PFSK-1 (cell line): ENCODE data around the gene SUSD6.

Experiments used
- FOXP2 ChIP-seq: optimal IDR thresholded peaks from 2 replicates; pipeline ENCODE3; 2011; ENCODE audit warnings: borderline replicate concordance, control low read depth, inconsistent platforms; ENCODE audit not compliant: insufficient read depth; ENCODE audit errors: extremely low read length, extremely low read depth
- POLR2AphosphoS5 ChIP-seq: IDR thresholded peaks from 2 replicates; pipeline ENCODE4 v1.6.1; 2012; ENCODE audit warnings: low read depth, mild to moderate bottlenecking, control low read depth, low read length, moderate library complexity
- SIN3A ChIP-seq: IDR thresholded peaks from 2 replicates; pipeline ENCODE4 v1.6.1; 2012; ENCODE audit warnings: mild to moderate bottlenecking, low read length, moderate library complexity, borderline replicate concordance; ENCODE audit not compliant: insufficient read depth
- TAF1 ChIP-seq: IDR thresholded peaks from 2 replicates; pipeline ENCODE4 v1.6.1; 2012; ENCODE audit warnings: low read length, control low read depth, borderline replicate concordance; ENCODE audit not compliant: insufficient read depth
- TF ChIP-seq, protein P1 (sequence below), 2 experiments: IDR thresholded peaks; 2 replicates each; pipeline versions ENCODE4 v1.6.1 to v1.8.0; 2011 to 2012; ENCODE audit warnings: low read depth in 2 of 2, low read length in 2 of 2, control low read depth in 1 of 2, inconsistent platforms in 1 of 2, mild to moderate bottlenecking in 1 of 2, moderate library complexity in 1 of 2; ENCODE audit not compliant: insufficient read depth in 1 of 2

Gene SUSD6

DNA sequence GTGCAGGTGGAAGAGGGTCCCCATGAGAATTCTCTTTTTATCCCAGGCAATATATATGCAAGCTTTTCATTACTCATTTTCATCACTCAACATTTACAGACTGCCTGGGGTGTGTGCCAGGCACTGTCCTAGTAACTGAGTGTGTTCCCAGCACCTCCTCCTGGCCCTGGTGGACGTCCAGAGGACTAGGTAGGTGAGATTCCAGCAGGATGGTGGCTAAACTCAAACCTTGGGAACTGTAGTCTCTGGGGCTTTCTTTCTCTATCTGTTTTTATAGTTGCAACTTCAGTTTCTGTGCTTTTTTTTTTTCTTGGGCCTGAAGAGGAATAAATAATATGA is 63.8 kb downstream of the SUSD6 start:
- TF ChIP-seq SIN3A, result no peak
- TF ChIP-seq FOXP2, result no peak
- no peak for TF ChIP-seq POLR2AphosphoS5

DNA sequence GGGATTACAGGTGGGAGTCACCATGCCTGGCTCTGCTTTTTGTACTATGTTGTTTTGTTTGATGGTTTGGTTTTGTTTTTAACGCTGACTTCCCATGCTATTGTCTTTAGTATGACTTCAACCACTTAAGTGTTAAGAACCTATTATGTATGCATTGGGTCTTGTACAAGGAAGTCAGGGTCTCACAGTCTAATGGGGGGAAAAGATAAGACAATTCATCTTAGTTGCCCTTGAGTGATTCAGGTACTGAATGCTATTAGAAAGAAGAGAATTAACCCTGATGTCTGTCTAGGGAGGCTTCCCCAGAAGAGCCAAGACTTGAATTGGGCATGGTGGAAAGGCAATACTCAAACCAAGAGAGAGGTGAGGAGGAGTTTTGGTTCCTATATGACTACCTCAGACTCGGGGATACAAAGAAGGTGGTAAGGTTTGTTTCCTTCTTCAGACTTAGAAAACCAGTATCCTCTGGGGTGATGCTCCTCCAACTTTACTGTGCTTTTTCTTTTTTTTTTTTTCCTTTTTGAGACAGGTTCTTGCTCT is 64.6 kb downstream of the SUSD6 start:
- no peak for TF ChIP-seq FOXP2
- no peak for TF ChIP-seq TAF1
- TF ChIP-seq, protein P1, sequence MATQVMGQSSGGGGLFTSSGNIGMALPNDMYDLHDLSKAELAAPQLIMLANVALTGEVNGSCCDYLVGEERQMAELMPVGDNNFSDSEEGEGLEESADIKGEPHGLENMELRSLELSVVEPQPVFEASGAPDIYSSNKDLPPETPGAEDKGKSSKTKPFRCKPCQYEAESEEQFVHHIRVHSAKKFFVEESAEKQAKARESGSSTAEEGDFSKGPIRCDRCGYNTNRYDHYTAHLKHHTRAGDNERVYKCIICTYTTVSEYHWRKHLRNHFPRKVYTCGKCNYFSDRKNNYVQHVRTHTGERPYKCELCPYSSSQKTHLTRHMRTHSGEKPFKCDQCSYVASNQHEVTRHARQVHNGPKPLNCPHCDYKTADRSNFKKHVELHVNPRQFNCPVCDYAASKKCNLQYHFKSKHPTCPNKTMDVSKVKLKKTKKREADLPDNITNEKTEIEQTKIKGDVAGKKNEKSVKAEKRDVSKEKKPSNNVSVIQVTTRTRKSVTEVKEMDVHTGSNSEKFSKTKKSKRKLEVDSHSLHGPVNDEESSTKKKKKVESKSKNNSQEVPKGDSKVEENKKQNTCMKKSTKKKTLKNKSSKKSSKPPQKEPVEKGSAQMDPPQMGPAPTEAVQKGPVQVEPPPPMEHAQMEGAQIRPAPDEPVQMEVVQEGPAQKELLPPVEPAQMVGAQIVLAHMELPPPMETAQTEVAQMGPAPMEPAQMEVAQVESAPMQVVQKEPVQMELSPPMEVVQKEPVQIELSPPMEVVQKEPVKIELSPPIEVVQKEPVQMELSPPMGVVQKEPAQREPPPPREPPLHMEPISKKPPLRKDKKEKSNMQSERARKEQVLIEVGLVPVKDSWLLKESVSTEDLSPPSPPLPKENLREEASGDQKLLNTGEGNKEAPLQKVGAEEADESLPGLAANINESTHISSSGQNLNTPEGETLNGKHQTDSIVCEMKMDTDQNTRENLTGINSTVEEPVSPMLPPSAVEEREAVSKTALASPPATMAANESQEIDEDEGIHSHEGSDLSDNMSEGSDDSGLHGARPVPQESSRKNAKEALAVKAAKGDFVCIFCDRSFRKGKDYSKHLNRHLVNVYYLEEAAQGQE (IDR thresholded peaks at IDR 0.05; ENCODE audit: insufficient read depth in 1 of 2, low read depth in 2 of 2, low read length in 2 of 2), result no peak
- no peak for TF ChIP-seq SIN3A
- no peak for TF ChIP-seq POLR2AphosphoS5

DNA sequence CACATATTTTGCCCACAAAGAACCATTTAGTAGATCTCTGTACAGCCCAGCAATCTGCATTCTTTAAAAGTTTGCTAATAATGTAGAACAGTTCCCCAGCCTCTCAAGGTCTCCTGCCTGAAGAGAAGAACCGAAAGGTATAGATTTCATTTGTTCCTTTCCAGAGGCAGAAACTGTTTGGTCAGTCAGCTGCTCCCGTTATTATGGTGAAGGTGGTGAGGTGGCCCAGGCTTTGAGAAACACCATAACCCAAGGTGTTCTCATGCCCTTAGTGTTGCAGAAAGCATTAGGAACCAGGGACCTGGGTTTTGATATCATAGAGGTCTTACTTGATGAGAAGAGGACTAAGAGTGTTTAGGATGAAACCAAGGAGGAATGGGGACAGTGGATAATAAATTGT is 65.3 kb downstream of the SUSD6 start:
- TF ChIP-seq FOXP2, result no peak
- TF ChIP-seq POLR2AphosphoS5, result no peak
- TF ChIP-seq SIN3A, result no peak
- TF ChIP-seq TAF1, result no peak
- TF ChIP-seq, protein P1 (IDR thresholded peaks at IDR 0.05; ENCODE audit: insufficient read depth in 1 of 2, low read depth in 2 of 2, low read length in 2 of 2), result no peak

DNA sequence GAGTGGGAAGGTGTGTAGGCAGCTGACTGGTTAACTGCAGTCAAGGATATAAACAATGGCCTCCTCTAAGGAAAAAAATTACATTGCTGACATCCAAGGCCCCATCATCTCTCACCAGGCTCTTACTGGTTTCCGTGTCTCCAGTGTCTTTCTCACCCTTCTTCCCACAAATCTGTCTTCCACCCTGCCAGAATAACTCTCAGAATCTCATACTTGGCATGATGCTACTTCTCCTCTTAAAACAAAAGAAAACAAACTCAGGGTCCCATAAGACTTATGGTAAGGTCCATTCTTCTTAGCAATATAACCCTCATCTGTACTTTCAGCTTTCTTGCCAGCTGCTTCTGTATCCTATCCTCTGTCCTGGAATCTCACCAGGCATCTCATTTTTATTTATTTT is 68.9 kb downstream of the SUSD6 start:
- TF ChIP-seq POLR2AphosphoS5, result no peak
- TF ChIP-seq, protein P1 (IDR thresholded peaks at IDR 0.05; ENCODE audit: insufficient read depth in 1 of 2, low read depth in 2 of 2, low read length in 2 of 2), result no peak
- no peak for TF ChIP-seq TAF1
- TF ChIP-seq SIN3A, result no peak
- TF ChIP-seq FOXP2, result no peak

DNA sequence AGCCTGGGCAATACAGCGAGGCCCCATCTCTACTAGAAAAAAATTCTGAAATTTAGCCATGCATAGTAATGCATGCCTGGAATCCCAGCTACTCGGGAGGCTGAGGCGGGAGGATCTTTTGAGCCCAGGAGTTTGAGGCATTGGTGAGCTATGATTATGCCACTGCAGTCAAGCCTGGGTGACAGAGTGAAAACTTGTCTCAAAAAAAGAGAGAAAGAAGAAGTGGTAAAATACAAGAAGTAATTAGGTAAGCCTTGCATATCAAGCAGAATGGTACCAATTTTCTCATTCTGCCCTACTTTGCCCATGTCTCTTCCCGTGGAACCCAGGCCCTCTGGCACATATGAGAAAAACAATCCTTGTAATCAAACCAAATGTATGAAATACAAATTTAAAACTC is 70.7 kb downstream of the SUSD6 start:
- TF ChIP-seq, protein P1 (IDR thresholded peaks at IDR 0.05; ENCODE audit: insufficient read depth in 1 of 2, low read depth in 2 of 2, low read length in 2 of 2), result no peak
- no peak for TF ChIP-seq TAF1
- no peak for TF ChIP-seq POLR2AphosphoS5
- TF ChIP-seq FOXP2, result no peak
- TF ChIP-seq SIN3A, result no peak
